Heart left ventricle (tissue), 16 donors: ENCODE results near the gene RPGRIP1. TPM values are rescaled to one million over a fixed set of nuclear protein-coding genes. Genes with fewer than 3 reads are reported as not detected.

Experiments
- ATAC-seq, 4 donors: fragments of 200-7000 bp; cut with Tn5 transposase; one replicate each; pipeline ENCODE4 v1.9.1; 2020 to 2022; ENCODE audit warnings: moderate library complexity in 4 of 4, mild to moderate bottlenecking in 3 of 4, moderate number of reproducible peaks in 1 of 4
- DNase-seq, 5 donors: peaks; one replicate each; pipeline ENCODE4 v3.0.0-alpha.2; 2020
- H3K27ac ChIP-seq, 12 donors: fragments of 200-600 bp; sonication (generic) in 4 of 12; one replicate each; pipeline versions ENCODE4 v1.5.0 to v1.8.0; 2016 to 2022; ENCODE audit warnings: mild to moderate bottlenecking in 2 of 12
- H3K27me3 ChIP-seq, 9 donors: fragments of 200-600 bp; sonication (generic) in 2 of 9; one replicate each; pipeline versions ENCODE4 v1.5.1 to v1.8.0; 2016 to 2022; ENCODE audit warnings: mild to moderate bottlenecking in 3 of 9
- H3K36me3 ChIP-seq, 9 donors: fragments of 200-600 bp; sonication (generic) in 2 of 9; one replicate each; pipeline versions ENCODE4 v1.5.0 to v1.8.0; 2018 to 2022; ENCODE audit warnings: mild to moderate bottlenecking in 2 of 9
- H3K4me1 ChIP-seq, 12 donors: fragments of 200-600 bp; sonication (generic) in 4 of 12; one replicate each; pipeline versions ENCODE4 v1.5.0 to v1.8.0; 2016 to 2022; ENCODE audit warnings: mild to moderate bottlenecking in 3 of 12
- H3K4me3 ChIP-seq, 12 donors: fragments of 200-600 bp; sonication (generic) in 4 of 12; one replicate each; pipeline versions ENCODE4 v1.5.0 to v1.8.0; 2017 to 2022; ENCODE audit warnings: mild to moderate bottlenecking in 9 of 12, moderate library complexity in 4 of 12
- H3K9me3 ChIP-seq, 12 donors: fragments of 200-600 bp; sonication (generic) in 4 of 12; one replicate each; pipeline versions ENCODE4 v1.5.0 to v1.8.0; 2016 to 2022; ENCODE audit warnings: mild to moderate bottlenecking in 1 of 12
- CTCF ChIP-seq, 12 donors: fragments of 200-600 bp; sonication (generic) in 4 of 12; IDR thresholded peaks; one replicate each; pipeline versions ENCODE4 v1.5.0 to v1.8.0; 2018 to 2022; ENCODE audit warnings: antibody characterized with exemption in 12 of 12, mild to moderate bottlenecking in 5 of 12
- POLR2A ChIP-seq, 2 donors: fragments of 450-650 bp; IDR thresholded peaks; one replicate each; pipeline ENCODE4 v1.6.1; 2017; ENCODE audit warnings: antibody characterized with exemption in 2 of 2, mild to moderate bottlenecking in 2 of 2, moderate library complexity in 2 of 2
- WGBS, 4 donors: extraction: QIAGEN DNeasy Blood & Tissue Kit in 2 of 4; methylation state at CpG; one replicate each; pipeline versions ENCODE4 v1.1.5 to v1.1.7; 2013 to 2018; 5-methylcytosine and 5-hydroxymethylcytosine counted together
- intact Hi-C, 10 donors: fragments of 100-400 bp; cut with DNase I; formaldehyde crosslinking; loops; one replicate each; pipeline versions ENCODE4 v1.11.1 to v1.14.2; 2022
- polyA plus RNA-seq, 2 donors: library from polyadenylated mRNA; stranded (reverse); fragments of 200-250 nt; gene quantifications; one replicate each; pipeline ENCODE4 v1.2.3, GENCODE V29; 2013
- total RNA-seq, 9 donors: library from RNA; depleted of rRNA in 2 of 9; stranded (reverse); fragments of >200 nt in 2 of 9; fragmentation: NEBNext Ultra II Directional in 3 of 9; extraction: Animal tissue kit (Norgen Biotek cat#: 25700) in 3 of 9; gene quantifications; one replicate each; pipeline versions ENCODE4 v1.1.0 to v1.2.4, GENCODE V29; 2016 to 2023
- donor health status: ischemic (EF 13 %, LVEDD 7.1; RV severe dilation, severe dysfunction).
- donor health status: healthy with polysubstance abuse.
- donor health status: DM: no; HTN: yes; CAD: no.
- donor health status: DM: no; HTN: no; CAD: no.
- donor health status: ischemic (EF 25% LVEDD 6.9; RV normal size, moderate dysfunction).
- donor health status: ischemic (EF 25% LVEDD 5.7; RV mildly dilated, moderate dysfunction).
- donor health status: healthy.
- donor health status: DM: yes; HTN: yes; CAD: no.
- donor health status: ischemic (EF 35%, LVEDD 5.7; RV mildly dilated, moderate dysfunction).
- donor health status: nonischemic (EF 11% LVEDD 7.7; RV severe dilation, severe dysfunction).
- donor health status: DM: yes; HTN: yes; CAD: no.
- donor health status: PGD.
- donor health status: ischemic (EF 29% LVEDD 5.4; RV normal size, mild dysfunction).
- donor health status: nonischemic (EF 23%, LVEDD 6.1; RV moderate dilation, normal function).

The RPGRIP1 gene
- total and polyA plus RNA-seq, 11 donors: 0.12 to 0.81 (median 0.33) TPM; not detected in 1

- H3K4me1 ChIP-seq: peaks cover 8 to 96% (median 80%) of the 10 kb centered on the region in 12 donors
- peak overlapping the region in 1 of 12 donors; percentile 98 for H3K27ac ChIP-seq
- H3K4me3 ChIP-seq: peak overlapping the region in 2 of 12 donors; percentile 2 to 99
- intact Hi-C loops: loop anchor here in 6 of 10 donors (5.0 to 10.0 kb wide), 5 partner anchors 36 to 171 kb away; partner anchors contain the start of gene SUPT16H (in 3 of the 6)
- no peaks in the 10 kb centered on the region for H3K9me3 ChIP-seq
- no peak for DNase-seq
- no peak for TF ChIP-seq CTCF (IDR thresholded peaks at IDR 0.05)
- TF ChIP-seq POLR2A (IDR thresholded peaks at IDR 0.05): no peak
- H3K27me3 ChIP-seq: no peaks in the 10 kb centered on the region
- WGBS, 4 donors: 23 to 32% (median 30%) methylated on average over 5 of the region's 5 CpGs
- peaks cover 0 to 97% (median 81%) of the 10 kb centered on the region in 9 donors for H3K36me3 ChIP-seq
- no peak for ATAC-seq
Measured at GRCh38 chr14:21263284-21264024, 16.4 kb upstream of the RPGRIP1 start.

GRCh38 chr14:21264025-21264801 lies 15.7 kb upstream of the RPGRIP1 start:
- intact Hi-C loops: loop anchor here in 6 of 10 donors (5.0 to 10.0 kb wide), 5 partner anchors 37 to 171 kb away; partner anchors contain the start of gene SUPT16H (in 3 of the 6)
- TF ChIP-seq CTCF (IDR thresholded peaks at IDR 0.05) (no peak), POLR2A (IDR thresholded peaks at IDR 0.05) (no peak)
- Histone ChIP-seq H3K27me3 (no peaks in the 10 kb centered on the region), H3K36me3 (peaks cover 0 to 90% (median 74%) of the 10 kb centered on the region in 9 donors), H3K4me1 (peaks cover 8 to 88% (median 72%) of the 10 kb centered on the region in 12 donors), H3K4me3 (peak overlapping the region in 1 of 12 donors; percentile 99), H3K9me3 (no peaks in the 10 kb centered on the region), H3K27ac (peak overlapping the region in 1 of 12 donors; percentile 98)
- ATAC-seq: no peak
- no peak for DNase-seq
- 49 to 56% (median 54%) methylated on average over 4 of the region's 4 CpGs for WGBS, 4 donors

- Histone ChIP-seq H3K4me3 (peak overlapping the region in 11 of 12 donors; percentile 58 to 99 (median 80)), H3K27me3 (no peaks in the 10 kb centered on the region), H3K36me3 (peaks cover 0 to 61% (median 43%) of the 10 kb centered on the region in 9 donors), H3K27ac (peak overlapping the region in 7 of 12 donors; percentile 6 to 98 (median 94)), H3K4me1 (peaks cover 7 to 72% (median 56%) of the 10 kb centered on the region in 12 donors), H3K9me3 (no peaks in the 10 kb centered on the region)
- intact Hi-C loops: loop anchor here in 6 of 10 donors (5.0 to 10.0 kb wide), 7 partner anchors 97 to 245 kb away; partner anchors contain the start of genes SUPT16H (in 4 of the 6), CHD8 (in 1 of the 6) and METTL3 (in 1 of the 6)
- ATAC-seq (no peak), DNase-seq (no peak)
- 3 to 11% (median 6%) methylated on average over 10 of the region's 10 CpGs for WGBS, 4 donors
- TF ChIP-seq CTCF (IDR thresholded peaks at IDR 0.05) (no peak), POLR2A (IDR thresholded peaks at IDR 0.05) (no peak)
Measured at GRCh38 chr14:21267431-21267845, 12.4 kb upstream of the RPGRIP1 start.
